Measurements from ENCODE around the gene SLC35A2. TPM values are rescaled to one million over a fixed set of nuclear protein-coding genes. Genes with fewer than 3 reads are reported as not detected.
A peak's percentile ranks its signal among the peaks of the same experiment; 100 is the strongest.

SLC35A2 gene
- total RNA-seq, 2 donors from 2014 or later = 18.3 to 22.2 TPM

- Mint-ChIP-seq H3K27ac (peak overlapping the region; percentile 94 to 97), H3K9me3 (no peaks in the 10 kb centered on the region), H3K36me3 (peaks cover 63 to 73% of the 10 kb centered on the region in 2 donors)
- DNase-seq (ENCODE audit: low spot score in 2 of 2) = no peak
- no peak for ATAC-seq
Observed at GRCh38 chrX:48914593-48915493, 3.4 kb upstream of the SLC35A2 start.

- peak overlapping the region; percentile 94 to 97 for H3K27ac Mint-ChIP-seq
- H3K9me3 Mint-ChIP-seq = no peaks in the 10 kb centered on the region
- H3K36me3 Mint-ChIP-seq = peaks cover 56 to 65% of the 10 kb centered on the region in 2 donors
- DNase-seq (ENCODE audit: low spot score in 2 of 2) (no peak), ATAC-seq (no peak)
Observed at GRCh38 chrX:48913605-48914366, 2.3 kb upstream of the SLC35A2 start.

GRCh38 chrX:48910926-48911411, 477 bp downstream of the SLC35A2 start:
- ATAC-seq (peak; percentile 4 to 5), DNase-seq (ENCODE audit: low spot score in 2 of 2) (no peak)
- H3K36me3 Mint-ChIP-seq = peaks cover 37 to 48% of the 10 kb centered on the region in 2 donors
- H3K27ac Mint-ChIP-seq = peak overlapping the region; percentile 95 to 97
- no peaks in the 10 kb centered on the region for H3K9me3 Mint-ChIP-seq

- ATAC-seq = no peak
- DNase-seq (ENCODE audit: low spot score in 2 of 2) = no peak
- peaks cover 28 to 39% of the 10 kb centered on the region in 2 donors for H3K36me3 Mint-ChIP-seq
- peak overlapping the region in 1 of 2 donors; percentile 56 for H3K27ac Mint-ChIP-seq
- H3K9me3 Mint-ChIP-seq = no peaks in the 10 kb centered on the region
Observed at GRCh38 chrX:48909703-48910294, 1.6 kb downstream of the SLC35A2 start.

GRCh38 chrX:48908600-48908999, 2.8 kb downstream of the SLC35A2 start:
- DNase-seq (ENCODE audit: low spot score in 2 of 2) (no peak), ATAC-seq (no peak)
- Mint-ChIP-seq H3K36me3 (peaks cover 16 to 27% of the 10 kb centered on the region in 2 donors), H3K9me3 (no peaks in the 10 kb centered on the region), H3K27ac (peak overlapping the region; percentile 56 to 86)

GRCh38 chrX:48905090-48905790, 6.2 kb downstream of the SLC35A2 start:
- H3K36me3 Mint-ChIP-seq = no peaks in the 10 kb centered on the region
- ATAC-seq = peak in 1 of 2 donors; percentile 12
- DNase-seq (ENCODE audit: low spot score in 2 of 2) = no peak
- no peak overlapping the region for H3K27ac Mint-ChIP-seq
- no peaks in the 10 kb centered on the region for H3K9me3 Mint-ChIP-seq

GRCh38 chrX:48904626-48905025, 6.8 kb downstream of the SLC35A2 start:
- DNase-seq (ENCODE audit: low spot score in 2 of 2) (no peak), ATAC-seq (no peak)
- H3K27ac Mint-ChIP-seq = no peak overlapping the region
- no peaks in the 10 kb centered on the region for H3K9me3 Mint-ChIP-seq
- H3K36me3 Mint-ChIP-seq = no peaks in the 10 kb centered on the region

- Mint-ChIP-seq H3K9me3 (no peaks in the 10 kb centered on the region), H3K36me3 (no peaks in the 10 kb centered on the region), H3K27ac (peak overlapping the region; percentile 46 to 51)
- DNase-seq (ENCODE audit: low spot score in 2 of 2) (no peak), ATAC-seq (no peak)
Observed at GRCh38 chrX:48904180-48904579, 7.3 kb downstream of the SLC35A2 start.

- peaks cover 0 to 2% of the 10 kb centered on the region in 2 donors for H3K36me3 Mint-ChIP-seq
- peak overlapping the region in 1 of 2 donors; percentile 46 for H3K27ac Mint-ChIP-seq
- H3K9me3 Mint-ChIP-seq = no peaks in the 10 kb centered on the region
- DNase-seq (ENCODE audit: low spot score in 2 of 2) = no peak
- ATAC-seq = no peak
Observed at GRCh38 chrX:48903290-48903689, 8.2 kb downstream of the SLC35A2 start.

- DNase-seq (ENCODE audit: low spot score in 2 of 2) (no peak), ATAC-seq (no peak)
- Mint-ChIP-seq H3K27ac (no peak overlapping the region), H3K36me3 (peaks cover 0 to 5% of the 10 kb centered on the region in 2 donors), H3K9me3 (no peaks in the 10 kb centered on the region)
Observed at GRCh38 chrX:48902776-48903175, 8.7 kb downstream of the SLC35A2 start.

- peaks cover 0 to 11% of the 10 kb centered on the region in 2 donors for H3K36me3 Mint-ChIP-seq
- DNase-seq (ENCODE audit: low spot score in 2 of 2) = no peak
- peak overlapping the region in 1 of 2 donors; percentile 67 for H3K27ac Mint-ChIP-seq
Observed at GRCh38 chrX:48902135-48902534, 9.3 kb downstream of the SLC35A2 start.

GRCh38 chrX:48901069-48901468, 10.4 kb downstream of the SLC35A2 start:
- DNase-seq (ENCODE audit: low spot score in 2 of 2) (no peak), ATAC-seq (no peak)
- H3K9me3 Mint-ChIP-seq = no peaks in the 10 kb centered on the region
- H3K36me3 Mint-ChIP-seq = peaks cover 0 to 16% of the 10 kb centered on the region in 2 donors
- no peak overlapping the region for H3K27ac Mint-ChIP-seq

More at GRCh38 chrX:48902135-48902534, 9.3 kb downstream of the SLC35A2 start:
- no peak for ATAC-seq
- H3K9me3 Mint-ChIP-seq = no peaks in the 10 kb centered on the region

GRCh38 chrX:48899078-48899410, 12.4 kb downstream of the SLC35A2 start:
- Mint-ChIP-seq H3K36me3 (peaks cover 0 to 16% of the 10 kb centered on the region in 2 donors), H3K27ac (peak overlapping the region in 1 of 2 donors; percentile 96), H3K9me3 (no peaks in the 10 kb centered on the region)
- no peak for ATAC-seq
- no peak for DNase-seq (ENCODE audit: low spot score in 2 of 2)

GRCh38 chrX:48897625-48898306, 13.7 kb downstream of the SLC35A2 start, which contains the start of the genes PQBP1 and TIMM17B:
Gene PQBP1 (plus strand): TSS chrX:48897930. CDS start chrX:48898510, 580 bp downstream.
Gene TIMM17B (minus strand): TSS chrX:48897768. CDS start chrX:48897749, 19 bp downstream.
- ATAC-seq = peak; percentile 90
- peak within 1 kb of the TSS; percentile 94 to 96 for H3K27ac Mint-ChIP-seq

GRCh38 chrX:48897157-48897624, 14.3 kb downstream of the SLC35A2 start:
- ATAC-seq (peak; percentile 28 to 40), DNase-seq (ENCODE audit: low spot score in 2 of 2) (peak; percentile 43 to 73)

More at GRCh38 chrX:48897625-48898306, 13.7 kb downstream of the SLC35A2 start, which contains the start of the genes PQBP1 and TIMM17B:
- H3K36me3 Mint-ChIP-seq = peaks cover 0 to 16% of the 10 kb centered on the region in 2 donors
- DNase-seq (ENCODE audit: low spot score in 2 of 2) = peak; percentile 84 to 89
- H3K9me3 Mint-ChIP-seq = no peaks in the 10 kb centered on the region

More at GRCh38 chrX:48897157-48897624, 14.3 kb downstream of the SLC35A2 start:
- peak overlapping the region; percentile 94 to 96 for H3K27ac Mint-ChIP-seq
- H3K36me3 Mint-ChIP-seq = peaks cover 0 to 16% of the 10 kb centered on the region in 2 donors
- no peaks in the 10 kb centered on the region for H3K9me3 Mint-ChIP-seq
